HG02798 (cell line): ENCODE results near the gene ST6GALNAC3.

Experiments
- ATAC-seq: cut with Tn5 transposase; IDR thresholded peaks from one replicate; pipeline ENCODE4 v1.9.1; 2021; ENCODE audit warnings: mild to moderate bottlenecking; ENCODE audit not compliant: unreplicated experiment, poor library complexity

Gene ST6GALNAC3

DNA sequence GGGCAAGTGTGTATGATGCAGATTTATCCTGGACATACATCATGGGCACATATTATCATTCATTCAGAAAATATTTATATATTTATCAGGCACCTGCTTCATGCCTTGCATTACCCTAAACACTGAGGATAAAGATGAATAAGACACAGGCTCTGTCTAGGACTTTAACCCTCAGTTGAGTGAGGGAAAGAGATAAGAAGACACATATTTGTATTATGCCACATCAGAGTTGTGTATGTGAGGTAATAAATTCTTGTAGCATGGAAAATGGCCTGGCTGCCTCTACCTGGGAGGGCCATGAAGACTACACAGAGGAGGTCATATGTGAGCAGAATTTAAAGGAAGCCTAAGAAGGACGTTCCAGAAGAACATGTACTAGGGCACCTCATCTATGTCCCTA, 516.9 kb downstream of the ST6GALNAC3 start:
- ATAC-seq: no peak

DNA sequence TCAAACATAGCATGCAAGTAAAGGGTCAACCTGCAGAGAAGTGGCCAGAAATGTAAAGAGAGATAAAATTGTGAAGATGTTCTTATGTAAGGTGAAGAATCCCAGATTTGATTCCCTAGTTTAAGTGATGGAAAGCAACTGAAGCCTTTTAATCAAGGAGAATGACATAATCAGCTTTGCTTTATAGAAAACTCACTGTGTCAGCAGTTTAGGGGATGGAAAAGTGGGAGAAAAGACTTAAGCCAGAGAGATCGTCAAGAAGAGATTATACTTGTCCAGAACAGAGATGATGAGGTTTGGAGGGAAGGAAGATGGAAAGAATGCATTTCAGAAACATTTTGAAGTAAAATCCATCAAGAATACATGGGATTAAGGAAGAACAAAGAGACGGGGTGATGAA, 517.4 kb downstream of the ST6GALNAC3 start:
- ATAC-seq: no peak

DNA sequence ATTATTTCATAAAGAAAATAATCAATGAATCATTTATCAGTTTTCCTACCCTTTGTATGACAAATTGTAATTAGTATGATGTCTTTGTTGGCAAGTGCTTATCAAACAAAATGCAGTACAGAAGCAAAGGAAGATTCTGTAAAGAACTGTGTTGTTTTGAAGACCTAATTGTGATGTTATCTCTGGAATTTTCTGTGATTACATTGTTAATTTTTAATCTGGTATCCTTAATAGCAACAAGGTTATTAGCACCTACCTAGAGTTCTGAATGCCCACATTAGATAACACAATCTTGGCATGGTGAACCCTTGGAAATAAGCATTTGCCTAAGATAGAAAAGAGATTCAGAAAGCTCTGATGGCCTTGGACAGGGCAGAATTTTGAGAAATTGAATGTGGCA, 518.6 kb downstream of the ST6GALNAC3 start:
- ATAC-seq: no peak

DNA sequence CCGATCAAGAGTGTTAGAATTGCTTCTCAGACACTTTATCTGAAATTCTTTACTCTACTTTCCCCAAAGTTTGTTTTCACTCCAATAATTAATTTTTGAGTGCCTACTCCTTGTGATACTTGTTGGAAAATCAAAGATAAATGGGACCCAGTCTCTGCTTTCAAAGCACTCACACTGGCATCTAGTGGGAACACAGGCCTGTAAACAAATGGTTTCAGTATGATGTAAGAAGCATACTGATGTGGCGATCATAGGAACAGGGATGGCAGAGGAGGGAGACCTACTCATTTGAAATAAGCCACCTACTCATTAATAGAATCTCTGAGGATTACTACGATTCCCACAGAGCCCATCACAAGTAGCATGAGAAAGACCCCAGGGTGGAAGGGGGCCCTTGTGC, 519.1 kb downstream of the ST6GALNAC3 start:
- ATAC-seq: no peak

DNA sequence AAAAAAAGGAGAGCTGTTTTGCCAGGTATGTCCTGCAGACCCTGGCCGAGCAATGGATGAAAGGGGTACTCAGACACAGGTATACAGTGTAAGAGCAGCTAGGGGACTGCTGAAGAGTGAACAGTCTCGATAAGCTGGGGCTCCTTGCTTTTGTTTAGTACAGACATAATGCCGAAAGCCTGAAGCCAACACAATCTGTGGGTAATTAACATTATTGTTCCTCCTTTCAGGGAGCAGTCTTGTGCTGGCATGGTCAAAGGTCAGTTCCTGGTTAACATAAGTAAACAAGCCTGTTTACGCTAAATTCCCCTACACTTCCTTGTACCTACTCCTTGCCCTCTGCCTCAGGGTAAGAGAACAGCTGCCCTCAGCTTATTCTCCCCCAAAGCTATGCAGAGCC, 520.5 kb downstream of the ST6GALNAC3 start:
- ATAC-seq: no peak

DNA sequence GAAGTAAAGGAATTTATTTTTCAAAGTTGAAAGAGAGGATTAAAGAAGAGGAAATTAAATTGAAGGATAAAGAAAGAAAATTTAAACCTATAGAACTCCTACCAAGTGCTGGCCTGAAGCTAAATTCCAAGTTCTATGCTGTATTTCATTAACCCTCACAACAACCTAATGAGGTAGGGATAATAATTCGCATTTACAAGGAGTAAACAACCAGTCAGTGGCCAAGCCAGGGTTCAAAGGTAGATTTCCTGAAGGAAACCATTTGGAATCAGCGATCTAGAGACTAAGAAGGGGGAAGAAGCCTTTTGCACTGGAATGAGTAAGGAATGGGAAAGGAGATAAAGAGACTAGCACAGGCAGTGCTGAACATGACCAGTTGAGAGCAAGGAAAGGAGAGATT, 526.9 kb downstream of the ST6GALNAC3 start:
- ATAC-seq: no peak

DNA sequence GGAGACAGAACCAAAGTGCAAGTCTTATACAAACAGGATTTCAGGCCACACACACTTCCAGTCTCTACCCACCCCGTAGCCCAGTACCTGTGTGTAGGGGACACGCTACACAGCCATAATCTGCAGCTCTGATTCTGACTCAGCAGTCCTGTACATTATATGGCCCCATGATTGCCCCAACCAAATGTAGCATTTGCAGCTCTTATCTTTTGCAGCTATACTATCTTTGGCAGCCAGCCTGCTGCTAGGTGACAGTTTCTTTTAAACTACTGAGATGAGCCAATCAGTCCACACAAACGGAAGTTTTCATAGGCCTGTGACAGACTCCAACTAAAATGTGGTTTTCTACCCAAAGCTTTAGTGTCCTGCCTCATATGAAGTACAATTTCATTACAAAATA, 533.2 kb downstream of the ST6GALNAC3 start:
- ATAC-seq: no peak

DNA sequence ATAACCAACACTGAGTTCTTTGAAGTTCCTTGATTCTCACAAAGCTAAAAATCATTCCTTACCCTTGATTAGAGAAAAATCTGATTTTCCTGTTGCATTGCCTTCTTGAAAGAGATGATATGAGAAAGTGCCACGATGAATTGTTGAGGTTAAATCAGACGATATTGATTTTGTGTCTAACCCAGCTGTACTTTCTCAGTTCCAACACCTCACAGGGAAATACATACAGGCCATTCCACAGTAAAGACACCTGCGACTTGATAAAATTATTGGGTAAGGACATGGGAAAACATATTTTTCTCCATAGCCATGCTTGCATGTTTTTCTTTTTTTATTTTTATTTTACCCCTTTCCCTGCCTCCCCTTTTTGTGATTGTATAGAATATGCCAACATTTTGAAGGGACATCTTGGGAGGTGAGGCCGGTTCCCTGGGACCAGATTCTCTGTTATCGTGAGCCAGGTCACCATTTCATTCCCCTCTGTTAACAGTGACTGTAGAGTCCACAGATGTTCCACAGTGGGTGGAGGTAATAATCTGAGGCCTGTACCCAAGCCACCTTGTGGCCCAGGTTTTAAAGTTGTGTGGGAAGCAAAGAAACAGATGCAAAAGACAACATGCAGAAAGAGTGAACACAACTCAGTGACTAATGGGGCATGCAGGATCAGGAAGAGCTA, 537.4 kb downstream of the ST6GALNAC3 start:
- ATAC-seq: no peak

DNA sequence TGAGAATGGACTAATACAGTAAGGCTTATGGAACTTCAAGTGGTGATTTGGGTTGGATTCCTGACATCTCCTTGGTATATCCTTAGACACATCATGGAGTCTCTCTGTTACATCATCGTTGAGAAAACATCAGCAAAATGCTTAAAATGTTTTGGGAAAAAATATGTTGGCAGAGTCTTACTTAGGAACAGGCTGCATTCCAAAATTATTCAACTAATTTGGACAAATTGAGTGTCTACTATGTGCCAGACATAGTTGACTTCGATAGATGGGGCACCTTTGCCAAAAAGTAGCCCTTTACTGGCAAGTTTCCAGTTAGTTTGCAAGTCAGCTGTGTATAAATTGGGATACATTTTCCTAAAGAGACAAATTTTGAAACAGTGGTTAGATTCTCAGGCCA, 539.3 kb downstream of the ST6GALNAC3 start:
- no peak for ATAC-seq

DNA sequence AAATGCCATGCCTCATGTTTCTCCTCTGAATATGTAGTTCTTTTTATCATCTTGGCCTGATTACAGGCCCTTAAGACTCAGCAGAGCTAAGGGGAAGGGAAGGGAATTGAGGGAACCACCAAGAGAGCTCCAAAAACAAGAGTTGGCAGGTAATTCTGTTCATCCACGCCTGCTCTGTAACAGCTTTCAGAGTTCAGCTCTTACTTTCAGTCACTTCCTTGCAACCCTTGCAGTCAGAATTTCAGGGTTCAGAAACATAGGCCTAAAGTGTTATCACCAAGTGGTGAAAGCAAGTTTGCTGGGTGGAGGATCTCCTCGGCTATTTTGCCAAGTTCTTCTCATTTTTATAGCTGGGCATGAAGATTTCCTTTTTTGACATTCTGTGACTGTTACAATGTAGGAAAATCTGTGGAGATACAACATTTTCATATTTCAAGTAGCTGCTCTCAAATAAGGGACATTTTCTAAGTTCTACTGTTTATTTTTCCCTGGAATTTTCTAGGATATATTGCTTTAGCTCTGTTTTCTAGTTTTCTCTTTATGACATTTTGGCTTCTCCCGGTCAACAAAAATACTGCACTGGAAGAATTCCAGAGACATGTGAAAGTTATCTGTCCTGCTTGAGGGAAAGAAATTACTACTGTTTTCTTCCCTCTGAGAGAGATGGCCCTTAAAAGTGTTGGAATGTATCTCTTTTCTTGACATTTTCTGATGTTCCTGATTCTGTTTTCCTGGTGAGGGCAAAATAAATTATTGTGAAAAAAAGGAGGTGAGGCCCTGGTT, 540.9 kb downstream of the ST6GALNAC3 start:
- no peak for ATAC-seq

DNA sequence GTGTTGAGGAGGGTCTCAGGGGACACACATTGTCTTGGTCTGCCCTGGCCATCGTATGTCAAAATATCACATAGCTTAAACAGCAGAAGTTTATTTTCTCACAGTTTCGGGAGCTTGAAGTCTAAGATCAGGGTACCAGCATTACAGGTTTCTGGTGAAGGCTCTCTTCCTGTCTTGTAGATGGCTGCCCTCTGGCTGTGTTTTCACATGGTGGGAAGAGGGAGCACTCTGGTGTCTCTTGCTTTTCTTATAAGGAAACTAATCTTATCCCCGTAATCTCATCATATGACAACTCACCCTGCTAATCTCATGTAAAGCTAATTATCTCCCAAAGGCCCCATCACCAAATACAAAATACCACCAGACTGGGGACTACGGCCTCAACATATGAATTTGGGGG, 545.8 kb downstream of the ST6GALNAC3 start:
- no peak for ATAC-seq

DNA sequence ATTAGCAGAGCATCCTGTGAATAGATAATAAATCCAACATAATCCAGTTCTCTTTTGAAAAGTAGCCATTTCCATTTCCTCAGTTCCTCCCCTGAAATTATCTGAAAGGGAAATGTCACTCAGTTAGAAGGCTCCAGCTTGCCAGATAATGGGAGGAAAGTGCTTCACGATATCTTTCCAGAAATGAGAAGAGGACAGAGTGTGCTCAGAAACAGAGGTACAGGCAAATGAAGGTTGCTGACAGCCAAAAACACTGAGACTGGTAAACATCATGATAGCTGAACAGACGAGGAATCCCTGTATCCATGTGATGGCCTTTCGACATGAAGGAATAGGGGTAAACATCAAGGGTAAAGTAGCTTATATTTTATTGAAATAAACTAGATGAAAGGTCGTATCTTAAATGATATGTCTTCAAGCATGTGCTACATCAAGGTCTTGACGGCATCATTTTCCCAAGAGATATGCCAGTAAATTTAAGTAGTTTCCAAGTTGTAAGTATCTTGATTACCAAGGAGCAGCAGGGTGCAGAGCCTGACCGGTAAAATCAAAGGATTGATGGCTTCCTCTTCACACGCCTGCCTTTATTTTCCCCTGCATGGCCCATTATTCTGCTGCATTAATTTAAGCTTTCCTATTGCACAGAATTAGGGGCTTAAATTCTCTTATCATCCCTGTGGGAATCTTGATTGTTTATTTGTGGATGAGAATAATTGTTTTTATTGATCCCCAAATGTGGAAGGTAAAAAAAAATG, 548.4 kb downstream of the ST6GALNAC3 start:
- ATAC-seq: no peak

DNA sequence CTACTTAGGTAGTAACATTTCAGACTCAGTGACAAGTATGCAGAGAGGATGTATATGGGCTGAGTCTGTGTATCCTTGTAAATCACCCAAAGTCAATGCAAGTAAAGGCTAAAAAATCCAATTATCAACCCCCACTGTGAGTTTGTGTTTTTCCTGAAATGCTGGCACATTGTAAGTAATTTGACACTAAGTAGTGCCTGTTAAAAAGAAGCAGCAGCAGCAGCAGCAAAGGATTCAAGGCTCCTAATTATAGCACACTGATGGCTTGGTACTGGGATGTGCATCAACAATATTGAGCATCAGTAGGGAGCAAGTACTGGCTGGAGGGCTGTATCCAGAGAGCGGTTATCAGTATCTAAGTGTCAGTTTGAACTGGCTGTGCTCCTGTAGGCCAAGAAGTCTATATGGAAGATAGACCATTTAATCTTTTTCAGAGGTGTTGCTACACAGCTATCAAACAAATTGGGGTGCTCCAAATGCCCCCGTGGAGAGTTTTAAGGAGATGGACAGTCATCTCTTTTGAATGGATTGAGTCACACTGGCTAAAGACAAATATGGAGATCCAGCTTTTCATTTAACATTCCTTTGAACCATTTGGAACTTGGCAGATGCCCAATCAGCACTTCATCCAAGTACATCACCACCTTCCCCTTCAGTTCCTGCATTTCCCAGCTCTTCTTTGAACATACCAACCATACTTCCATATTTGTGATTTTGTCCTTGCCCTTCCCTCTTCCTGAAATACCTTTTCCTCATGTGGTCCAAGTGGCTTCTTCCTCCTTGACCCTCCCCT, 551.5 kb downstream of the ST6GALNAC3 start:
- no peak for ATAC-seq

DNA sequence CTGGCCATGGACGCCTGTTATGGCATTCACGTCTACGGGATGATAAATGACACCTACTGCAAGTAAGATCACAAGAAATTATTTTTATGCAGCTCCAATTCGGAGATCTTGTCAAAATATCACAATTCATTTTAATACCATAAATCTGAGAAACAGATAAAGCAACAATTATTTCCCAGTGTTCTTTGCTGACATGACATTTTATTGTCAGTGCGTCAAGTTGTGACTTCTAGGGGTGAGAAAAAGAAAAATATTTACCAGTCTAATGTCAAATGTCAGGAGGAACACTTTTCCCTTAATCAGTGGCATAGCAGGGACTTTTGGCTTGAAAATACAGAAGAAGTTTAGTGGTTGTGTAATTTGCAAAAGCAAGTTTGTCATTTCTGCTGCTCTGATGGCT, 553.0 kb downstream of the ST6GALNAC3 start:
- ATAC-seq: no peak

DNA sequence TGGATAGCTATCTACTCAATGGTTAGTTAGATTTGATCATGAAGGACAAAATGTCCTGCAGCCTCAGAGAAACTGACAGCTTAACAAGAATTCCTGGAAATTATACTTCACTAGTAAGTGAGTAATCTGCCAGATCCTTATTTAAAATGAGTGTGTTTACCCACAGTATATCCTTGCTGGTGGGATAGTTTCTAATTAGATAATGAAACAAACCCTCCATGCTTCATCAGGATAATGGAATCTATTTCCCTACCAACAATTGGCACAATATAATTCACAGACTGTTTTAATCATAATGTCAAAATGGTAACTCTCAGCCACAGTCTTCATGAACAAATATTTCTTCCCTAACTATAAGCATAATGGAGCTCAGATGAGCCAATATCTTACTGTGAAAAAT, 553.4 kb downstream of the ST6GALNAC3 start:
- no peak for ATAC-seq

DNA sequence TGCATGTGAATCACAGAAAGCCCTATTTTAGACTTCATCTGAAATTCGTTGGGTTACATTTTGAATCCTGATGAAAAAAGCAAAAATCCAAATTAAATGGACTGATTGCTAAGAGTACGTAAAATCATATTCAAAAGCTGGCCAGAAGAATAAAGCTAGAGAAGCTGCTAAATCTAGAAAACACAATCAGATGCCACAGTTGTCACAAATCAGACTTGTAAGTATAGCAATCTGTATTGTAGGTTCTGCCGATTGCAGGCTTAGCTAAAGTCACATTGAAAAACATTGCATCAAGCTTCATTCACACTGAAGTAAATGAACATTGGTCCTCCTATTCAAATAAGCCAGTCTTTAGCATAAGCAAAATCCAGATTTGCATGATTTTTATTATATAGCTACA, 557.6 kb downstream of the ST6GALNAC3 start:
- no peak for ATAC-seq

DNA sequence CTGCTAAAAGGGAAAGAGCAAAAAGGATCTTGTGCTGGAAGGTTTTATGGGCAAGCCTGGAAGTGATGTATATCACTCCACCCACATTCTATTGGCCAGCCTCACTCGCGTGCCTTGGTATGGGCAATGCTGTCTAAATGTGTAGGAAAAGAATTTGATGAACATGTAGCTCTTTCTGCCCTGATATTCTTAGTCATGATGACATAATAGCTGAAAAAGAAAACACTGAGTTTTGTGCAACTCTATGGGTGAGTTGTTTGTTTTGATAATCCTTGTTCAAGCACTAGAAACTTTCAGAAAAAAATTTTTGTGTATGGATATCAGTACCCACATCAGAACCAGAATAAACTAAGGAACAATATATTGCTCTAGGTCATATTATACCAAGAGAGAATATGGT, 561.2 kb downstream of the ST6GALNAC3 start:
- no peak for ATAC-seq

DNA sequence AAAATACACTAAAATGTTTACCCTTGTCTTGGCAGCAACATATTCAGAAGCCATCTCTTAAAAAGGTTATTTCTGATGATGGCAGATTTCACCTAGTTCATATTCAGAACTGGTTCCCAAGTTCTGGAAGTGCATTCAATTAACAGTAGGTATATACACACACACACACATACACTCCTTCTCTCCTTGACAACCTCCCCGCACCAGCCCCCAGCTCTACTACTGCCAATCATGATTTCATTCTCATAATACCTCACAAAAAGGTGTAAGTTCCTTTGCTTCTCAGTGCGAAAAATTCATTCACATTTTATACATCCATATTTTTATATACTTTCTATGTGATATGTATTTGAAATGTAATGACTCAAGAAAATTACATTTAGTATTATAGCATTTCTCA, 564.6 kb downstream of the ST6GALNAC3 start:
- ATAC-seq: no peak

DNA sequence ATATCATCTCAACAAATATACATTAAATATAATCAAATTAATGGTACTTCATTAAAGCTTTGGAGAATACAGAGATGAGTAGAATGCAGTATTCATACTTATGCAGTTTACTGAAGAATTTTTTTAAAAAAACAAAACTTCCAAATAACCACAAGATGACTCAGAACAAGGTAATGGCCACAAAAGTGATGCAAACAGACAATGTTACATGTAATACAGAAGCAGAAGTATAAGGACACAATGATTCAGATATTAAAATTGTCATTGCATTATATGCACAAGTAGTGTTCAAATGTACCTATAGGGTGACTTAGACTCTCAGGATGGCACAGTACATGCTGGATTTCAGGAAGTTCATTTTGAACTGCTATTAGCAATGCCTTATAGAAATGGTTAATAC, 565.5 kb downstream of the ST6GALNAC3 start:
- ATAC-seq: no peak

DNA sequence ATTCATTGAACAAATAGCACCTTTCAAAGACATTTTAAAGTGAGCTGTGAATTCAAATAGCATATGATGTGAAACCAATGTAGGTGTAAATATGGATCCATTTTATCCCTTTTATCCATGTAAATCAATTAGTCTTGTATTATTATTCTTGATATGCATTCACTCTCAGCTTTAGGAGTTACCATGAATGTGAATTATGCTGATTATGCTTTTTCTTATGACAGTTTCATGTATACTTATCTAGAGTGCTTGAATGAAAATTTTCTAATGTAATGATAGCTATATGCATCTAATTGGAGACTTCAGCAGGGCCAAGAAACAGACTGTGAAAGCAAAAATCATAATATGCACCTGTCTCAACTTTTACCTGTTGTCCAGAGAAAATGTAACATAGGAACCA, 566.2 kb downstream of the ST6GALNAC3 start:
- ATAC-seq: no peak

DNA sequence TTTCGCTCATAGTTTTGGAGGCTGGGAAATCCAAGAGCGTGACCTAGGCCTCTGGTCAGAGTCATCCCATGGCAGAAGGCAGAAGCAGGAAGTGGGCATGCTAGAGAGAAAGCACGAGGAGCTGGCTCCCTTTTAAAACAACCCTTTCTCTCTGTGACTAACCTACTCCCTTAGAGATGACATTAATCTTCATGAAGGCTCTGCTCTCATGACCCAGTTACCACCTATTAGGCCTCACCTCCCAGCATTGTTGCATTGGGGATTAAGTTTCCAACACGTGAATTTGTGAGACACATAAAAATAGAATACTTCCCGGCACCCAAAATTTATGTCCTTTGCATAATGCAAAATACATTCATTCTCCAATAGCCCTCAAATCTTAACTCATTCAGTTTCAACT, 569.6 kb downstream of the ST6GALNAC3 start:
- ATAC-seq: no peak
